NOMO-1 treated with DMSO at 0.1 percent for 48 hours (cell line): Measurements from ENCODE around the gene GINS2.

Experiments
- DNase-seq: peaks from one replicate; lab custom pipeline; 2025; ENCODE audit not compliant: unreplicated experiment; lab: John Stamatoyannopoulos, UW

Gene GINS2

GRCh38 chr16:85641776-85642176 is 47.0 kb downstream of the GINS2 start:
- no peak for DNase-seq

- DNase-seq: no peak
Observed at GRCh38 chr16:85641305-85641704, 47.4 kb downstream of the GINS2 start.

- no peak for DNase-seq
Observed at GRCh38 chr16:85640585-85640984, 48.2 kb downstream of the GINS2 start.

GRCh38 chr16:85640254-85640558 is 48.5 kb downstream of the GINS2 start:
- DNase-seq: no peak

GRCh38 chr16:85639529-85640253 is 49.1 kb downstream of the GINS2 start:
- DNase-seq: no peak

- no peak for DNase-seq
Observed at GRCh38 chr16:85638695-85639409, 49.9 kb downstream of the GINS2 start.

- DNase-seq: no peak
Observed at GRCh38 chr16:85637808-85638647, 50.7 kb downstream of the GINS2 start.

GRCh38 chr16:85637061-85637807 is 51.5 kb downstream of the GINS2 start:
- DNase-seq: no peak

- DNase-seq: no peak
Observed at GRCh38 chr16:85636234-85636812, 52.4 kb downstream of the GINS2 start.

- no peak for DNase-seq
Observed at GRCh38 chr16:85635545-85636140, 53.1 kb downstream of the GINS2 start.

GRCh38 chr16:85634747-85635544 is 53.8 kb downstream of the GINS2 start:
- no peak for DNase-seq

- no peak for DNase-seq
Observed at GRCh38 chr16:85633888-85634287, 54.9 kb downstream of the GINS2 start.

- DNase-seq: no peak
Observed at GRCh38 chr16:85633438-85633743, 55.4 kb downstream of the GINS2 start.

GRCh38 chr16:85632709-85633437 is 55.9 kb downstream of the GINS2 start:
- DNase-seq: no peak

- no peak for DNase-seq
Observed at GRCh38 chr16:85631802-85632393, 56.9 kb downstream of the GINS2 start.

GRCh38 chr16:85631230-85631629 is 57.5 kb downstream of the GINS2 start:
- DNase-seq: no peak

GRCh38 chr16:85629853-85630252 is 58.9 kb downstream of the GINS2 start:
- DNase-seq: no peak

GRCh38 chr16:85629326-85629725 is 59.4 kb downstream of the GINS2 start:
- no peak for DNase-seq

- no peak for DNase-seq
Observed at GRCh38 chr16:85628645-85629044, 60.1 kb downstream of the GINS2 start.
